HCT116 (cell line): Measurements from ENCODE around the gene FOXJ2. TPM values are rescaled to one million over a fixed set of nuclear protein-coding genes. Genes with fewer than 3 reads are reported as not detected.

ENCODE experiments used
- ATAC-seq: fragments of 200-7000 bp; cut with Tn5 transposase; 2 replicates; pipeline ENCODE4 v1.9.1; 2020; ENCODE audit warnings: mild to moderate bottlenecking, moderate library complexity
- BruUV-seq: library from RNA; stranded (reverse); fragments of 400-500 nt; replicated peaks from 2 replicates; lab custom pipeline; 2021; lab: Mats Ljungman, UMichigan
- CTCF ChIA-PET: fragments of 300-600 bp; sonication (Branson Sonifier 250); formaldehyde crosslinking; loops from one replicate; lab custom pipeline; 2021; ENCODE audit warnings: antibody characterized with exemption; lab: Charles Lee
- POLR2A ChIA-PET: fragments of 300-600, 350-600 bp; sonication (Branson Sonifier 250); formaldehyde crosslinking; loops from one replicate; lab custom pipeline; 2021; ENCODE audit warnings: antibody characterized with exemption; lab: Charles Lee
- RAD21 ChIA-PET, 2 experiments: fragments of 300-600 bp; sonication (Branson Sonifier 250); formaldehyde crosslinking; loops; one replicate each; lab custom pipeline; 2023; ENCODE audit warnings: low total read pairs in 2 of 2; ENCODE audit not compliant: uncharacterized antibody in 2 of 2, unreplicated experiment in 2 of 2, low non-redundant PET in 1 of 2; lab: Charles Lee
- DNase-seq: peaks from one replicate; pipeline ENCODE4 v3.0.0-alpha.2; 2010; ENCODE audit warnings: low read depth, low spot score
- H2AFZ ChIP-seq: fragments of 200-600 bp; shearing (Covaris generic), sonication (generic); 2 replicates; pipeline ENCODE4 v1.6.1; 2017; ENCODE audit warnings: low read depth, mixed run types, mixed read lengths, antibody characterized with exemption, low read length; ENCODE audit not compliant: poor library complexity, severe bottlenecking
- H3K27ac ChIP-seq: 2 replicates; pipeline ENCODE4 v1.5.1; 2012; ENCODE audit warnings: low read depth, low read length
- H3K27me3 ChIP-seq: fragments of 200-600 bp; sonication (generic); 2 replicates; pipeline ENCODE4 v1.6.1; 2016; ENCODE audit warnings: mixed run types, low read length, mixed read lengths; ENCODE audit not compliant: insufficient read depth
- H3K36me3 ChIP-seq, 2 experiments: fragments of 200-500 bp in 1 of 2; fragments of 200-600 bp in 1 of 2; sonication (Bioruptor generic) in 1 of 2; sonication (generic) in 1 of 2; 2 replicates each; pipeline versions ENCODE4 v1.5.1 to v1.6.1; 2014 to 2016; ENCODE audit warnings: low read length in 2 of 2, inconsistent platforms in 1 of 2, mixed read lengths in 1 of 2, mixed run types in 1 of 2; ENCODE audit not compliant: insufficient read depth in 2 of 2, control insufficient read depth in 1 of 2
- H3K4me1 ChIP-seq, 2 experiments: fragments of 200-600 bp in 1 of 2; sonication (generic) in 1 of 2; 2 replicates each; pipeline versions ENCODE4 v1.5.1 to v1.6.1; 2012 to 2017; ENCODE audit warnings: low read length in 2 of 2, inconsistent platforms in 1 of 2, mild to moderate bottlenecking in 1 of 2, mixed read lengths in 1 of 2, mixed run types in 1 of 2, moderate library complexity in 1 of 2; ENCODE audit not compliant: insufficient read depth in 2 of 2, control insufficient read depth in 1 of 2
- H3K4me2 ChIP-seq: fragments of 200-600 bp; sonication (generic); 2 replicates; pipeline ENCODE4 v1.6.1; 2017; ENCODE audit warnings: mixed run types, low read length, mixed read lengths
- H3K4me3 ChIP-seq, 2 experiments: fragments of 200-600 bp in 1 of 2; sonication (generic) in 1 of 2; replicated peaks in 1 of 2; 2 replicates each; pipeline ENCODE4 v1.5.1; 2011 to 2016; ENCODE audit warnings: low read length in 2 of 2, control low read depth in 1 of 2, low read depth in 1 of 2, mild to moderate bottlenecking in 1 of 2, mixed read lengths in 1 of 2, mixed run types in 1 of 2
- H3K79me2 ChIP-seq: fragments of 200-600 bp; sonication (generic); 2 replicates; pipeline ENCODE4 v1.6.1; 2017; ENCODE audit warnings: mild to moderate bottlenecking, mixed run types, low read length, moderate library complexity, mixed read lengths; ENCODE audit not compliant: insufficient read depth
- H3K9ac ChIP-seq: fragments of 200-600 bp; sonication (generic); 2 replicates; pipeline ENCODE4 v1.6.1; 2016; ENCODE audit warnings: low read length, mixed read lengths
- H3K9me2 ChIP-seq: fragments of 200-600 bp; sonication (generic), shearing (Covaris generic); 2 replicates; pipeline ENCODE4 v1.6.1; 2017; ENCODE audit warnings: mixed run types, mild to moderate bottlenecking, moderate library complexity; ENCODE audit not compliant: insufficient read depth
- H3K9me3 ChIP-seq, 2 experiments: fragments of 200-500 bp in 1 of 2; fragments of 200-600 bp in 1 of 2; sonication (Bioruptor generic) in 1 of 2; sonication (generic) in 1 of 2; 2 replicates each; pipeline ENCODE4 v1.6.1; 2014 to 2017; ENCODE audit warnings: low read length in 2 of 2, mixed read lengths in 2 of 2, inconsistent platforms in 1 of 2, low read depth in 1 of 2, mild to moderate bottlenecking in 1 of 2, mixed run types in 1 of 2, moderate library complexity in 1 of 2; ENCODE audit not compliant: control insufficient read depth in 1 of 2, insufficient read depth in 1 of 2
- H4K20me1 ChIP-seq: fragments of 200-600 bp; sonication (generic), shearing (Covaris generic); 2 replicates; pipeline ENCODE4 v1.6.1; 2017; ENCODE audit warnings: mixed run types, mild to moderate bottlenecking, moderate library complexity; ENCODE audit not compliant: insufficient read depth
- CBX3 ChIP-seq: IDR thresholded peaks from 2 replicates; pipeline ENCODE4 v1.6.1; 2012; ENCODE audit warnings: low read depth
- CEBPB ChIP-seq: IDR thresholded peaks from 2 replicates; pipeline ENCODE4 v1.6.1; 2012; ENCODE audit warnings: low read depth
- EGR1 ChIP-seq: IDR thresholded peaks from 2 replicates; pipeline ENCODE4 v1.6.1; 2012; ENCODE audit warnings: low read depth
- ELF1 ChIP-seq: IDR thresholded peaks from 2 replicates; pipeline ENCODE4 v1.6.1; 2012; ENCODE audit warnings: low read depth, borderline replicate concordance
- EZH2phosphoT487 ChIP-seq: fragments of 200-600 bp; IDR thresholded peaks from 2 replicates; pipeline ENCODE4 v1.6.1; 2018; ENCODE audit warnings: antibody characterized with exemption, borderline replicate concordance
- FOSL1 ChIP-seq: IDR thresholded peaks from 2 replicates; pipeline ENCODE4 v1.6.1; 2012; ENCODE audit warnings: low read depth
- MAX ChIP-seq: IDR thresholded peaks from 2 replicates; pipeline ENCODE4 v1.6.1; 2012
- POLR2A ChIP-seq: IDR thresholded peaks from 2 replicates; pipeline ENCODE4 v1.7.0; 2011; ENCODE audit warnings: borderline replicate concordance; ENCODE audit not compliant: insufficient read depth, insufficient read length; ENCODE audit errors: extremely low read depth
- RAD21 ChIP-seq: IDR thresholded peaks from 2 replicates; pipeline ENCODE4 v1.6.1; 2012; ENCODE audit warnings: low read depth, mild to moderate bottlenecking
- SIN3A ChIP-seq: IDR thresholded peaks from 2 replicates; pipeline ENCODE4 v1.6.1; 2012; ENCODE audit warnings: low read depth
- SP1 ChIP-seq: IDR thresholded peaks from 2 replicates; pipeline ENCODE4 v1.6.1; 2012; ENCODE audit warnings: low read depth
- SRF ChIP-seq: IDR thresholded peaks from 2 replicates; pipeline ENCODE4 v1.6.1; 2012; ENCODE audit warnings: low read depth
- TCF7L2 ChIP-seq: IDR thresholded peaks from 2 replicates; pipeline ENCODE4 v1.7.0; 2011; ENCODE audit warnings: borderline replicate concordance, inconsistent platforms; ENCODE audit not compliant: insufficient read depth, insufficient read length; ENCODE audit errors: extremely low read depth
- YY1 ChIP-seq: IDR thresholded peaks from 2 replicates; pipeline ENCODE4 v1.6.1; 2011; ENCODE audit warnings: low read length, low read depth, moderate library complexity, mild to moderate bottlenecking; ENCODE audit not compliant: insufficient replicate concordance; ENCODE audit errors: extremely low read depth
- ZFX ChIP-seq: fragments of 450-650 bp; IDR thresholded peaks from 2 replicates; pipeline ENCODE4 v1.6.1; 2017
- ZNF274 ChIP-seq: fragments of 200-500 bp; sonication (Bioruptor generic); IDR thresholded peaks from 2 replicates; pipeline ENCODE4 v1.6.1; 2014; ENCODE audit warnings: mild to moderate bottlenecking, low read depth, low read length, inconsistent platforms
- intact Hi-C: fragments of 100-400 bp; cut with micrococcal nuclease; formaldehyde crosslinking; loops from 2 replicates; pipeline ENCODE4 v1.10.0; 2022
- total RNA-seq: library from RNA; stranded (reverse); gene quantifications from one replicate; pipeline ENCODE4 v1.2.1, GENCODE V29; 2021; ENCODE audit not compliant: unreplicated experiment
- TF ChIP-seq, protein P1 (sequence below), 3 experiments: fragments of 200-600 bp in 1 of 3; sonication (generic) in 1 of 3; IDR thresholded peaks in 2 of 3; conservative IDR thresholded peaks in 1 of 3; 2 replicates each; pipeline ENCODE4 v1.5.1; 2012 to 2017; ENCODE audit warnings: low read depth in 2 of 3, low read length in 2 of 3, antibody characterized with exemption in 1 of 3, borderline replicate concordance in 1 of 3, control low read depth in 1 of 3, mild to moderate bottlenecking in 1 of 3, mixed read lengths in 1 of 3, mixed run types in 1 of 3, moderate library complexity in 1 of 3; ENCODE audit not compliant: insufficient read depth in 1 of 3
- TF ChIP-seq, protein P2 (sequence below): IDR thresholded peaks from 2 replicates; pipeline ENCODE4 v1.6.1; 2011; ENCODE audit warnings: mild to moderate bottlenecking, low read length, moderate library complexity; ENCODE audit not compliant: insufficient replicate concordance; ENCODE audit errors: extremely low read depth
- TF ChIP-seq, protein P3 (sequence below): IDR thresholded peaks from 2 replicates; pipeline ENCODE4 v1.6.1; 2012; ENCODE audit warnings: low read depth
- TF ChIP-seq, protein P4 (sequence below): IDR thresholded peaks from 2 replicates; pipeline ENCODE4 v1.6.1; 2012

FOXJ2 gene
- total RNA-seq, 1 experiment from 2014 or later, result 20.3 TPM

GRCh38 chr12:8096281-8096915 is 63.9 kb downstream of the FOXJ2 start:
- ATAC-seq, result no peak
- BruUV-seq, result no TSS peak
- no peak for TF ChIP-seq EGR1
- TF ChIP-seq, protein P1, sequence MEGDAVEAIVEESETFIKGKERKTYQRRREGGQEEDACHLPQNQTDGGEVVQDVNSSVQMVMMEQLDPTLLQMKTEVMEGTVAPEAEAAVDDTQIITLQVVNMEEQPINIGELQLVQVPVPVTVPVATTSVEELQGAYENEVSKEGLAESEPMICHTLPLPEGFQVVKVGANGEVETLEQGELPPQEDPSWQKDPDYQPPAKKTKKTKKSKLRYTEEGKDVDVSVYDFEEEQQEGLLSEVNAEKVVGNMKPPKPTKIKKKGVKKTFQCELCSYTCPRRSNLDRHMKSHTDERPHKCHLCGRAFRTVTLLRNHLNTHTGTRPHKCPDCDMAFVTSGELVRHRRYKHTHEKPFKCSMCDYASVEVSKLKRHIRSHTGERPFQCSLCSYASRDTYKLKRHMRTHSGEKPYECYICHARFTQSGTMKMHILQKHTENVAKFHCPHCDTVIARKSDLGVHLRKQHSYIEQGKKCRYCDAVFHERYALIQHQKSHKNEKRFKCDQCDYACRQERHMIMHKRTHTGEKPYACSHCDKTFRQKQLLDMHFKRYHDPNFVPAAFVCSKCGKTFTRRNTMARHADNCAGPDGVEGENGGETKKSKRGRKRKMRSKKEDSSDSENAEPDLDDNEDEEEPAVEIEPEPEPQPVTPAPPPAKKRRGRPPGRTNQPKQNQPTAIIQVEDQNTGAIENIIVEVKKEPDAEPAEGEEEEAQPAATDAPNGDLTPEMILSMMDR (IDR thresholded peaks at IDR 0.05 in 2 of 3, conservative IDR thresholded peaks at IDR 0.05 in 1 of 3; ENCODE audit: borderline replicate concordance in 1 of 3, insufficient read depth in 1 of 3, low read depth in 2 of 3, low read length in 2 of 3), result no peak
- TF ChIP-seq, protein P2, sequence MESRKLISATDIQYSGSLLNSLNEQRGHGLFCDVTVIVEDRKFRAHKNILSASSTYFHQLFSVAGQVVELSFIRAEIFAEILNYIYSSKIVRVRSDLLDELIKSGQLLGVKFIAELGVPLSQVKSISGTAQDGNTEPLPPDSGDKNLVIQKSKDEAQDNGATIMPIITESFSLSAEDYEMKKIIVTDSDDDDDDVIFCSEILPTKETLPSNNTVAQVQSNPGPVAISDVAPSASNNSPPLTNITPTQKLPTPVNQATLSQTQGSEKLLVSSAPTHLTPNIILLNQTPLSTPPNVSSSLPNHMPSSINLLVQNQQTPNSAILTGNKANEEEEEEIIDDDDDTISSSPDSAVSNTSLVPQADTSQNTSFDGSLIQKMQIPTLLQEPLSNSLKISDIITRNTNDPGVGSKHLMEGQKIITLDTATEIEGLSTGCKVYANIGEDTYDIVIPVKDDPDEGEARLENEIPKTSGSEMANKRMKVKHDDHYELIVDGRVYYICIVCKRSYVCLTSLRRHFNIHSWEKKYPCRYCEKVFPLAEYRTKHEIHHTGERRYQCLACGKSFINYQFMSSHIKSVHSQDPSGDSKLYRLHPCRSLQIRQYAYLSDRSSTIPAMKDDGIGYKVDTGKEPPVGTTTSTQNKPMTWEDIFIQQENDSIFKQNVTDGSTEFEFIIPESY, result no peak
- no peak for TF ChIP-seq CBX3
- no peak for TF ChIP-seq EZH2phosphoT487
- TF ChIP-seq, protein P3, sequence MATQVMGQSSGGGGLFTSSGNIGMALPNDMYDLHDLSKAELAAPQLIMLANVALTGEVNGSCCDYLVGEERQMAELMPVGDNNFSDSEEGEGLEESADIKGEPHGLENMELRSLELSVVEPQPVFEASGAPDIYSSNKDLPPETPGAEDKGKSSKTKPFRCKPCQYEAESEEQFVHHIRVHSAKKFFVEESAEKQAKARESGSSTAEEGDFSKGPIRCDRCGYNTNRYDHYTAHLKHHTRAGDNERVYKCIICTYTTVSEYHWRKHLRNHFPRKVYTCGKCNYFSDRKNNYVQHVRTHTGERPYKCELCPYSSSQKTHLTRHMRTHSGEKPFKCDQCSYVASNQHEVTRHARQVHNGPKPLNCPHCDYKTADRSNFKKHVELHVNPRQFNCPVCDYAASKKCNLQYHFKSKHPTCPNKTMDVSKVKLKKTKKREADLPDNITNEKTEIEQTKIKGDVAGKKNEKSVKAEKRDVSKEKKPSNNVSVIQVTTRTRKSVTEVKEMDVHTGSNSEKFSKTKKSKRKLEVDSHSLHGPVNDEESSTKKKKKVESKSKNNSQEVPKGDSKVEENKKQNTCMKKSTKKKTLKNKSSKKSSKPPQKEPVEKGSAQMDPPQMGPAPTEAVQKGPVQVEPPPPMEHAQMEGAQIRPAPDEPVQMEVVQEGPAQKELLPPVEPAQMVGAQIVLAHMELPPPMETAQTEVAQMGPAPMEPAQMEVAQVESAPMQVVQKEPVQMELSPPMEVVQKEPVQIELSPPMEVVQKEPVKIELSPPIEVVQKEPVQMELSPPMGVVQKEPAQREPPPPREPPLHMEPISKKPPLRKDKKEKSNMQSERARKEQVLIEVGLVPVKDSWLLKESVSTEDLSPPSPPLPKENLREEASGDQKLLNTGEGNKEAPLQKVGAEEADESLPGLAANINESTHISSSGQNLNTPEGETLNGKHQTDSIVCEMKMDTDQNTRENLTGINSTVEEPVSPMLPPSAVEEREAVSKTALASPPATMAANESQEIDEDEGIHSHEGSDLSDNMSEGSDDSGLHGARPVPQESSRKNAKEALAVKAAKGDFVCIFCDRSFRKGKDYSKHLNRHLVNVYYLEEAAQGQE, result no peak
- TF ChIP-seq MAX, result no peak
- TF ChIP-seq ELF1, result no peak
- TF ChIP-seq SIN3A, result no peak
- TF ChIP-seq SRF, result no peak
- no peak for TF ChIP-seq RAD21
- TF ChIP-seq TCF7L2, result no peak
- no peak for TF ChIP-seq SP1
- no peak for TF ChIP-seq ZFX
- no peak for TF ChIP-seq CEBPB
- TF ChIP-seq, protein P4, sequence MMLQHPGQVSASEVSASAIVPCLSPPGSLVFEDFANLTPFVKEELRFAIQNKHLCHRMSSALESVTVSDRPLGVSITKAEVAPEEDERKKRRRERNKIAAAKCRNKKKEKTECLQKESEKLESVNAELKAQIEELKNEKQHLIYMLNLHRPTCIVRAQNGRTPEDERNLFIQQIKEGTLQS, result no peak
- no peak for TF ChIP-seq POLR2A
- TF ChIP-seq YY1, result no peak
- TF ChIP-seq ZNF274, result no peak
- TF ChIP-seq FOSL1, result no peak
- Histone ChIP-seq H3K79me2 (no peaks in the 10 kb centered on the region), H3K9me2 (no peaks in the 10 kb centered on the region), H3K4me3 (no peak overlapping the region), H3K27ac (no peak overlapping the region), H3K9ac (no peak overlapping the region), H3K36me3 (peaks cover 15 to 31% of the 10 kb centered on the region in 2 experiments; a peak in 3 of 4 replicates), H4K20me1 (no peaks in the 10 kb centered on the region), H3K27me3 (no peaks in the 10 kb centered on the region), H3K4me1 (no peaks in the 10 kb centered on the region), H3K4me2 (no peak overlapping the region), H2AFZ (no peak overlapping the region), H3K9me3 (no peaks in the 10 kb centered on the region)
- POLR2A ChIA-PET, result no interaction called here
- intact Hi-C loops, result no loop called here
- DNase-seq, result no peak
- RAD21 ChIA-PET, result no interaction called here
- CTCF ChIA-PET, result no interaction called here
